BJ (cell line): Measurements from ENCODE around the gene SCFD2. TPM values are rescaled to one million over a fixed set of nuclear protein-coding genes. Genes with fewer than 3 reads are reported as not detected.

Experiments used
- CTCF ChIA-PET: fragments of 350-600 bp; formaldehyde crosslinking; extraction: SDS; loops from one replicate; lab custom pipeline; 2021; ENCODE audit warnings: antibody characterized with exemption, inconsistent platforms; lab: Yijun Ruan, JAX
- POLR2A ChIA-PET: fragments of 300-600 bp; sonication (Branson Sonifier 250); formaldehyde crosslinking; extraction: SDS; loops from one replicate; lab custom pipeline; 2021; ENCODE audit warnings: antibody characterized with exemption; lab: Charles Lee
- DNase-seq: peaks from one replicate; pipeline ENCODE4 v3.0.0-alpha.2; 2011; ENCODE audit warnings: low read depth
- H3K27me3 ChIP-seq: 2 replicates; pipeline ENCODE4 v1.6.0; 2011; ENCODE audit warnings: low read length; ENCODE audit not compliant: control insufficient read depth, insufficient read depth
- H3K36me3 ChIP-seq: 2 replicates; pipeline ENCODE4 v1.5.1; 2011; ENCODE audit warnings: low read length; ENCODE audit not compliant: control insufficient read depth, insufficient read depth
- H3K4me3 ChIP-seq: 2 replicates; pipeline ENCODE4 v1.5.1; 2011; ENCODE audit warnings: low read depth, mild to moderate bottlenecking, control low read depth, low read length
- polyA plus RNA-seq: library from polyadenylated mRNA; depleted of rRNA; stranded (reverse); fragments of >200 nt; gene quantifications from 2 replicates; pipeline ENCODE4 v1.2.3, GENCODE V29; 2011
- TF ChIP-seq, protein P1 (sequence below): IDR thresholded peaks from 2 replicates; pipeline ENCODE4 v1.5.1; 2011; ENCODE audit warnings: low read depth, mild to moderate bottlenecking, control low read depth, inconsistent platforms, low read length, moderate library complexity; ENCODE audit not compliant: insufficient read depth

SCFD2 gene
- polyA plus RNA-seq, 1 experiment: 17.4 TPM

DNA sequence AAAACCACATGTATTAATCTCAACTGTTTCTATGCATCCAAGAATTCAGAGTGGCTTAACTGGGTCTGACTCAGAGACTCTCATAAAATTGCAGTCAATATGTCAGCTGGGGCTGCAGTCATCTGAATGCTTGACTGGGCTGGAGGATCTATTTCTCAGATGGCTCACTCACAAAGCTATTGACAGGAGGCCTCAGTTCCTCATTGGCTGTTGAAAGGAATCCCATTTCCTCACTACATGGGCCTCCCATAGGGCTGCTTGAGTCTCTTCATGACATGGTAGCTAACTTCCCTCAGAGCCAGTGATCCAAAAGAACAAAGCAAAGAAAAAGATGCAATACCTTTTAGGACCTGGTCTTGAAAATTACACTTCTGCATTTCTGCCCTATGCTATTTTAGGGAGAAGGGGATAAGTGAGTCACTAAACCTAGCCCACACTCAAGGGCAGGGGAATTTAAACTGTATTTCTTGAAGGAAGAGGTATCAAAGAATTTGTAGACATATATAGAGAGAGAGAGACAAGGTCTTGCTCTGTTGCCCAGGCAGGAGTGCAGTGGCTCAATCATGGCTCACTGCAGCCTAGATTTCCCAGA, 9.8 kb downstream of the SCFD2 start:
- CTCF ChIA-PET: interaction anchor here (0.6 to 0.9 kb wide), 2 partner anchors 9 to 13 kb away, joined by 3 read pairs; no protein-coding TSS in a partner anchor
- Histone ChIP-seq H3K27me3 (no peaks in the 10 kb centered on the region), H3K36me3 (peaks cover 2% of the 10 kb centered on the region), H3K4me3 (no peak overlapping the region)
- DNase-seq: no peak
- POLR2A ChIA-PET: no interaction called here
- TF ChIP-seq, protein P1, sequence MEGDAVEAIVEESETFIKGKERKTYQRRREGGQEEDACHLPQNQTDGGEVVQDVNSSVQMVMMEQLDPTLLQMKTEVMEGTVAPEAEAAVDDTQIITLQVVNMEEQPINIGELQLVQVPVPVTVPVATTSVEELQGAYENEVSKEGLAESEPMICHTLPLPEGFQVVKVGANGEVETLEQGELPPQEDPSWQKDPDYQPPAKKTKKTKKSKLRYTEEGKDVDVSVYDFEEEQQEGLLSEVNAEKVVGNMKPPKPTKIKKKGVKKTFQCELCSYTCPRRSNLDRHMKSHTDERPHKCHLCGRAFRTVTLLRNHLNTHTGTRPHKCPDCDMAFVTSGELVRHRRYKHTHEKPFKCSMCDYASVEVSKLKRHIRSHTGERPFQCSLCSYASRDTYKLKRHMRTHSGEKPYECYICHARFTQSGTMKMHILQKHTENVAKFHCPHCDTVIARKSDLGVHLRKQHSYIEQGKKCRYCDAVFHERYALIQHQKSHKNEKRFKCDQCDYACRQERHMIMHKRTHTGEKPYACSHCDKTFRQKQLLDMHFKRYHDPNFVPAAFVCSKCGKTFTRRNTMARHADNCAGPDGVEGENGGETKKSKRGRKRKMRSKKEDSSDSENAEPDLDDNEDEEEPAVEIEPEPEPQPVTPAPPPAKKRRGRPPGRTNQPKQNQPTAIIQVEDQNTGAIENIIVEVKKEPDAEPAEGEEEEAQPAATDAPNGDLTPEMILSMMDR: no peak

DNA sequence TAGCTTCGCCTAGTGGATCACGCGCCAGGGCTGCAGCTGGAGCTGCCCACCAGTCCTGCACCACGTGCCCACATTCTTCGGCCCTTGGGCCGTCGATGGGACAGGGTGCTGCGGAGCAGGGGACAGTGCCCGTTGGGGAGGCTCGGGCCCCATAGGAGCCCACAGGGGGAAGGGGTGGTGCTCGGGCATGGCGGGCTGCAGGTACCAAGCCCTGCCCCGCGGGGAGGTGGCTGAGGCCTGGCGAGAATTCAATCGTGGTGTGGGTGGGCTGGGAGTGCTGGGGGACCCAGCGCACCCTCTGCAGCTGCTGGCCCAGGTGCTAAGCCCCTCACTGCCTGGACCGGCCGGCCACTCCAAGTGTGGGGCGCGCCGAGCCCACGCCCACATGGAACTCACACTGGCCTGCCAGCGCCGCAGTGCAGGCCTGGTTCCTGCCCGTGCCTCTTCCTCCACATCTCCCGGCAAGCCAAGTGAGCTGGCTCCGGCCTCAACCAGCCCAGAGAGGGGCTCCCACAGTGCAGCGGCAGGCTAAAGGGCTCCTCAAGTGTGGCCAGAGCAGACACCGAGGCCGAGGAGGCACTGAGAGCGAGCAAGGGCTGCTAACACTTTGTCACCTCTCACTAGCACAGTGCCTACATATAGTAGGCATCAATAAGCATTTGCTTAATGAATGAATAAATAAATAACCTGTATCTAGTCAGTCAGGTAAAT, 11.7 kb downstream of the SCFD2 start:
- CTCF ChIA-PET: no interaction called here

DNA sequence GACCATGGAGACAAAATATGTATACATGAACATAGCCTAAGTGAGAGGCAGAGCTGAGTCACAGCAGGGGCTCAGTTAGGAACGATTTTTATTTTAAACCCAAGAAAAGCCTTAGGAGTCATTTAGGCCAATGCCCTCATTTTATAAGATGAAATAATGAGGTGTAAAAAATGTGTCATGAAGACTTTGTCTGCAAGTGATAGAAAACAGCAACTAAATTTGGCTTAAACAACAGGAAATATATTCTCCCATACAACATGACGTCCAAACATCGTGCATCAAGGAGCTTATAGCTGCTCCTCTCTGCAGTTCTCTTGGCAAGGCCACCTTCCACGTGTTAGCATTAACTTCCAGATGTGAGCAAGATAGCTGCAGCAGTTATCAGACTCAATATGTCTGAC, 16.8 kb downstream of the SCFD2 start:
- CTCF ChIA-PET: interaction anchor here (1.0 kb wide), 1 partner anchor 13 kb away, joined by 3 read pairs; no protein-coding TSS in a partner anchor
- Histone ChIP-seq H3K4me3 (no peak overlapping the region), H3K36me3 (peaks cover 2% of the 10 kb centered on the region), H3K27me3 (no peaks in the 10 kb centered on the region)
- POLR2A ChIA-PET: no interaction called here
- DNase-seq: no peak
- TF ChIP-seq, protein P1: no peak

More for the DNA sequence above, 11.7 kb downstream of the SCFD2 start:
- POLR2A ChIA-PET: interaction anchor here (0.6 kb wide), 1 partner anchor 430 kb away, joined by 3 read pairs; no protein-coding TSS in a partner anchor
- Histone ChIP-seq H3K4me3 (no peak overlapping the region), H3K27me3 (no peaks in the 10 kb centered on the region), H3K36me3 (peaks cover 2% of the 10 kb centered on the region)
- TF ChIP-seq, protein P1: no peak
- no peak for DNase-seq

DNA sequence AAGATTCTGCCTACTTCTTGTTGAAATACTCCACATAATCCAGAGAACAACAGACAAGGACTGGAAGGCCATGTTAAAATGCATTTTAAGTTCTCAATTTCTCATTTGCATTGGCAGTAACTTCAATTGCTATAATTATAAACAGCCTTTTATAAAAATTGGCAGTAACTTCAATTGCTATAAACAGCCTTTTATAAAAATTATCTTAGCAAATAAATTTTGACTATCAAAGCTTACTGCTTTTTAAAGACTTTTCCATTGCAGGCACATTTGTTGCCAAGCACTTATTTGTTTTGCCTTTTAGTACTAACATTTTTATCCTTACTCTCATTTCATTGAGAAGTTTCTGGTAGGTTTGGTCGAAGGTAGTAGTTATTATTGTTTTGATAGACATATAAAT, 17.8 kb downstream of the SCFD2 start:
- TF ChIP-seq, protein P1: no peak
- Histone ChIP-seq H3K27me3 (no peaks in the 10 kb centered on the region), H3K36me3 (no peaks in the 10 kb centered on the region), H3K4me3 (no peak overlapping the region)
- DNase-seq: no peak
- ChIA-PET CTCF (interaction anchor here (1.8 kb wide), 1 partner anchor 12 kb away, joined by 5 read pairs; no protein-coding TSS in a partner anchor), POLR2A (no interaction called here)
